ENCODE measurements around the gene OOEP. TPM values are rescaled to one million over a fixed set of nuclear protein-coding genes. Genes with fewer than 3 reads are reported as not detected.

Gene OOEP
- polyA plus RNA-seq, 1 donor from 2014 or later, result 0.79 TPM

DNA sequence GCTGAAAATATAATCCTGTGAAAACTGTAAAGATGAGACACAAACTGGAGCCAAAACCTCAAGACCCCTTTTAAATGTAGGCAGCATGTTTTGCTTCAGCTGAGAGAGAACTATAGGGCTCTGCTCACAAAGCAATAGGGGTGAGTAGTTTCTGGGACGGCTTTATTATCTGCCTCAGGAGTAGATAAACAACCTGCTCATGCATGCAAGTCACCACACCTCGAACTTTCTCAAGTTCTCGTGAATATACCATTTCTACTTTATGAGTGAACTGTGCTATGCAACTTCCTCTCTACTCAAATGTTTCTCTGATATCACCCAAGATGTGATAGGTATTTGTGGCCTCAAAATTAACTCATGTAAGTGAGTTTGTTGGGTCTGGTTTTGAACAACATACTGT lies 7.5 kb upstream of the OOEP start:
- Mint-ChIP-seq H3K4me3 (no peak overlapping the region), H3K9me3 (peaks cover 0 to 2% (median 0%) of the 10 kb centered on the region in 3 donors), H3K4me1 (peaks cover 0 to 4% (median 0%) of the 10 kb centered on the region in 3 donors), H3K27ac (no peak overlapping the region), H3K27me3 (no peaks in the 10 kb centered on the region), H3K36me3 (no peaks in the 10 kb centered on the region)

GRCh38 chr6:73375216-73375615 lies 5.5 kb upstream of the OOEP start:
- H3K27me3 Mint-ChIP-seq, result no peaks in the 10 kb centered on the region
- no peaks in the 10 kb centered on the region for H3K36me3 Mint-ChIP-seq
- peaks cover 0 to 4% (median 0%) of the 10 kb centered on the region in 3 donors for H3K4me1 Mint-ChIP-seq
- no peak overlapping the region for H3K4me3 Mint-ChIP-seq
- peaks cover 0 to 4% (median 2%) of the 10 kb centered on the region in 3 donors for H3K9me3 Mint-ChIP-seq
- no peak overlapping the region for H3K27ac Mint-ChIP-seq

DNA sequence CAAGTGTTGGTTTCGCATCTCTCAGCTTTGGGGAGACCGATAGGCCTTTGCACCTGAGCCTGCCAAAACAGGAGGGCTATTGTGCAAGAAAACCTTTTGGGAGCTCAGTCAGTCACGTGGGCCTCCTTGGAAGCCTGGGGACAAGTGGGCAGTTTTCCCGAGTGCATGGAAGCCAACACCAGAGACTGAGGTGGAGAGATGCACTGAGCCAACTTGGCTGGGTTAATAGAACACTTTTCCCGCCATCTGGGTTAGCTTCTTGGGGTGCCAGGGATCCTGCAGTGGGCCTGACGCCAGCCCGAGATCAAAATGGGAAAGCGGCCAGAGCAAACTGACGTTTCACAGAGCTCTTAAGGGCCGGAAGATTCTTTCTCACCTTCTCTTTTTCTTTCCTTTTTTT lies 2.8 kb upstream of the OOEP start:
- H3K9me3 Mint-ChIP-seq, result peaks cover 0 to 4% (median 2%) of the 10 kb centered on the region in 3 donors
- no peaks in the 10 kb centered on the region for H3K27me3 Mint-ChIP-seq
- H3K4me1 Mint-ChIP-seq, result peaks cover 0 to 4% (median 0%) of the 10 kb centered on the region in 3 donors
- H3K27ac Mint-ChIP-seq, result no peak overlapping the region
- no peaks in the 10 kb centered on the region for H3K36me3 Mint-ChIP-seq
- H3K4me3 Mint-ChIP-seq, result no peak overlapping the region

GRCh38 chr6:73371984-73372383 lies 2.3 kb upstream of the OOEP start:
- H3K4me1 Mint-ChIP-seq, result peaks cover 0 to 2% (median 0%) of the 10 kb centered on the region in 3 donors

GRCh38 chr6:73369157-73369556 lies 540 bp downstream of the OOEP start:
- Mint-ChIP-seq H3K4me1 (no peaks in the 10 kb centered on the region), H3K27me3 (peaks cover 3% of the 10 kb centered on the region), H3K36me3 (no peaks in the 10 kb centered on the region), H3K4me3 (no peak overlapping the region), H3K9me3 (peaks cover 0 to 4% (median 2%) of the 10 kb centered on the region in 3 donors), H3K27ac (no peak overlapping the region)

More at GRCh38 chr6:73371984-73372383, 2.3 kb upstream of the OOEP start:
- Mint-ChIP-seq H3K4me3 (no peak overlapping the region), H3K27me3 (no peaks in the 10 kb centered on the region), H3K36me3 (no peaks in the 10 kb centered on the region), H3K9me3 (peaks cover 0 to 4% (median 2%) of the 10 kb centered on the region in 3 donors), H3K27ac (no peak overlapping the region)

DNA sequence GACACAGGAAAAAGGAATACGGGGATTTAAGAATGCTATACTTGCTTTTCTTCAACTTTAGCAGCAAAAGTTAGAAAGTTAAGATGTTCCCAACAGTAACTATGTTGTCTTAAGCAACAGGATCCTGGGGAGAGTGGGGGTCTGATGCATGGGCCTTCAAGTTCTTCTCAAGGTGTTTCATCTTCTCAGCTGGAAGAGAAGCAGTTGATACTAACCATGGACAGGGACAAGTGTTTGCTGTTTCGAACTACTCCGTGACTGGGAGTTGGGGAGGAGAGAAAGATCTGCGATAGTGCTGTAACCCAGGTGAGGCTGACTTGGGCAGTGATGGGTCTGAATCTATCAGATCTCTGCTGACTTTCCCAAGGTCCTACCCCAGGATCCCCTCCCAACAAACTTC lies 1.0 kb downstream of the OOEP start:
- H3K4me3 Mint-ChIP-seq, result no peak overlapping the region
- peaks cover 3% of the 10 kb centered on the region for H3K27me3 Mint-ChIP-seq
- H3K4me1 Mint-ChIP-seq, result no peaks in the 10 kb centered on the region
- H3K9me3 Mint-ChIP-seq, result peaks cover 0 to 4% (median 2%) of the 10 kb centered on the region in 3 donors
- no peak overlapping the region for H3K27ac Mint-ChIP-seq
- no peaks in the 10 kb centered on the region for H3K36me3 Mint-ChIP-seq

DNA sequence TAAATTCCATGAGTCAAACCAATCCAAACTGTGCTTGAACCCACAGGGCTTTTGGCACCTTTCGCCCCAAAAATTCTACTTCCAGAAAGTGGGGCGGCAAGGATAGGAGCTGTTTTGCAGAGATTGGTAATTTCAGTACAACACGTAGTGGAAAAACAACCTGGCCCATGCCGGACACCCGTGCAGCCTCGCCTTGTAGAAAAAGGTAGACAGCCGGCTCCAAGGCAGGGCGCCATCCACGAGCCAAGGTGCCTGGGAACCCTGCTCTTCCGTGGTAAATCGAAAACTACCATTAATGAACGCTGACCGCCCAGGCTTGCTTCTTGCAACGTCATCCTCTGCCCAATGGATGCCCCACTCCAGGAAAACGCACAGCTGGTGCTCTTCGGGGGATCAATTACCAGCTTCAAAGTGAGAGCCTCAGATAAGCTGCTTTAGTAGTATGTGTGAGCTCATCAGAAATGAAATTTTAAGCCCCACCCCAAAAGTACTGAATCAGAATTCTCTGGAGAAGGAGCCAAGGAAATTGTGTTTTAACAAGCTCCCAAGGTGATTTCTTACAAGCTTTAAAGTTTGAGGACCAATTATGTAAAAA lies 1.8 kb downstream of the OOEP start:
- Mint-ChIP-seq H3K4me3 (no peak overlapping the region), H3K9me3 (peaks cover 0 to 4% (median 0%) of the 10 kb centered on the region in 3 donors), H3K36me3 (no peaks in the 10 kb centered on the region), H3K27ac (no peak overlapping the region), H3K4me1 (no peaks in the 10 kb centered on the region), H3K27me3 (peaks cover 3% of the 10 kb centered on the region)

- Mint-ChIP-seq H3K36me3 (no peaks in the 10 kb centered on the region), H3K9me3 (no peaks in the 10 kb centered on the region), H3K4me1 (no peaks in the 10 kb centered on the region), H3K27ac (no peak overlapping the region), H3K4me3 (no peak overlapping the region), H3K27me3 (peaks cover 4% of the 10 kb centered on the region)
These were observed 5.1 kb downstream of the OOEP start for GRCh38 chr6:73364549-73364948.

GRCh38 chr6:73364121-73364520 lies 5.6 kb downstream of the OOEP start:
- Mint-ChIP-seq H3K4me3 (no peak overlapping the region), H3K4me1 (no peaks in the 10 kb centered on the region), H3K9me3 (no peaks in the 10 kb centered on the region), H3K36me3 (no peaks in the 10 kb centered on the region), H3K27ac (no peak overlapping the region), H3K27me3 (peaks cover 7% of the 10 kb centered on the region)

DNA sequence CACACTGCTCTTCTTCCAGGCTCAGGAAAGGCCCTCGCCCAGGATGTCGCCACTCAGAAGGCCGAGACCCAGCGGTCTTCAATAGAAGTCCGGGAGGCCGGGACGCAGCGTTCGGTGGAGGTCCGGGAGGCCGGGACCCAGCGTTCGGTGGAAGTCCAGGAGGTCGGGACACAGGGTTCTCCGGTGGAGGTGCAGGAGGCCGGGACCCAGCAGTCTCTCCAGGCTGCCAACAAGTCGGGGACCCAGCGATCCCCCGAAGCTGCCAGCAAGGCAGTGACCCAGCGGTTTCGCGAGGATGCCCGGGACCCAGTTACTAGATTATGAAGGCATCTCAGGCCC lies 6.2 kb downstream of the OOEP start:
- H3K9me3 Mint-ChIP-seq, result no peaks in the 10 kb centered on the region

DNA sequence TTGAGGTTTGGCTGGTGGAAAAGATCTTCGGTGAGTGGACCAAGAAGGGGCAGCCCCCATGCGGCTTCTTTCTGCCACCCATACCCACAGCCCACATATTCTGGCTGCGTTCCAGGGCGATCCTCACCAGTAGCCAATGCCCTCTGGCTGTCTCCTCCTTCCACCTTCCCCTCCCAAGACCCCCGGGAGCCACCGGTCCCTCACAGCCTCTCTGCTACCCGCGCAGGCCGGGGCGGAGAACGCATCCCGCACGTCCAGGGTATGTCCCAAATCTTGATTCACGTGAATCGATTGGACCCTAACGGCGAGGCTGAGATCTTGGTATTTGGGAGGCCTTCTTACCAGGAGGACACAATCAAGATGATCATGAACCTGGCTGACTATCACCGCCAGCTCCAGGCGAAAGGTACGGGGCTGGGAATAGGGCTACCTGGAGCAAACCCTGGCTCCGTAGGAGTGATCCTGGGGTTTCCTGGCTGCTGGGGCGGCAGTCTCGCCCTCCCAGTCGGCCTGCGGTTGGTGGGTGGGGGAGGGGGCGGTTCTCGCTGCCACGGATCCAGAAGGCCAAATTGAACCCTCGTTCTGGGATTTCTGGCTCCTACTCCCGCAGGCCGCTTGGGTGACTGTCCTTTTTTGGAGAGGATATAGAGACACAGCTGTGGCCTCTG lies 6.7 kb downstream of the OOEP start:
- Mint-ChIP-seq H3K27ac (no peak overlapping the region), H3K4me1 (no peaks in the 10 kb centered on the region), H3K4me3 (no peak overlapping the region), H3K27me3 (peaks cover 7% of the 10 kb centered on the region), H3K9me3 (no peaks in the 10 kb centered on the region), H3K36me3 (no peaks in the 10 kb centered on the region)

More for the DNA sequence above, 6.2 kb downstream of the OOEP start:
- H3K4me3 Mint-ChIP-seq, result no peak overlapping the region
- H3K4me1 Mint-ChIP-seq, result no peaks in the 10 kb centered on the region
- no peaks in the 10 kb centered on the region for H3K36me3 Mint-ChIP-seq
- H3K27ac Mint-ChIP-seq, result no peak overlapping the region
- peaks cover 7% of the 10 kb centered on the region for H3K27me3 Mint-ChIP-seq

DNA sequence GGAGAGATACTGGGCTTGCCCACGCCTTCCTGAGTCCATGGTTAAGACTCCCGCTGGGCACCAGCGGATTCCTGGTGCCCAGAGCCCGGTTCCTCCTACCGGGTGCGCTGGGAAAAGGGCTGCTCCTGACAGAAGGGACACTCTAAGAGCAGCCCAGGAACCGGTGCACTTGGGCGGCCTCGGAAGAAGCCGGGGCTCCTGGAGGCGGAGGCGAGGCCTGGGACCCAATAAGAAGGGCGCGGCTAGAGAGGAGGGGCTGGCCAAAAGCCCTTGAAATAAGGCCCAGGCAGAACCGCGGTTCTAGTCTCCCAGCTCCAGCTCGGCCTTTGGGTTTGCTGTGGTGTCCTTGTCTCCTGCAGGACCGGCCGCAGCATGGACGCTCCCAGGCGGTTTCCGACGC lies 7.3 kb downstream of the OOEP start, which contains the start of gene KHDC3L:
Gene KHDC3L (plus strand): TSS at position 301 of the 400 bp plus-strand sequence. CDS start 72 bp downstream, at position 373.
- H3K4me1 Mint-ChIP-seq, result no peaks in the 10 kb centered on the region
- H3K36me3 Mint-ChIP-seq, result no peaks in the 10 kb centered on the region
- H3K9me3 Mint-ChIP-seq, result no peaks in the 10 kb centered on the region
- H3K4me3 Mint-ChIP-seq, result peak within 1 kb of the TSS in 1 of 4 donors; percentile 40
- H3K27me3 Mint-ChIP-seq, result peaks cover 7% of the 10 kb centered on the region
- H3K27ac Mint-ChIP-seq, result no peak within 1 kb of the TSS

DNA sequence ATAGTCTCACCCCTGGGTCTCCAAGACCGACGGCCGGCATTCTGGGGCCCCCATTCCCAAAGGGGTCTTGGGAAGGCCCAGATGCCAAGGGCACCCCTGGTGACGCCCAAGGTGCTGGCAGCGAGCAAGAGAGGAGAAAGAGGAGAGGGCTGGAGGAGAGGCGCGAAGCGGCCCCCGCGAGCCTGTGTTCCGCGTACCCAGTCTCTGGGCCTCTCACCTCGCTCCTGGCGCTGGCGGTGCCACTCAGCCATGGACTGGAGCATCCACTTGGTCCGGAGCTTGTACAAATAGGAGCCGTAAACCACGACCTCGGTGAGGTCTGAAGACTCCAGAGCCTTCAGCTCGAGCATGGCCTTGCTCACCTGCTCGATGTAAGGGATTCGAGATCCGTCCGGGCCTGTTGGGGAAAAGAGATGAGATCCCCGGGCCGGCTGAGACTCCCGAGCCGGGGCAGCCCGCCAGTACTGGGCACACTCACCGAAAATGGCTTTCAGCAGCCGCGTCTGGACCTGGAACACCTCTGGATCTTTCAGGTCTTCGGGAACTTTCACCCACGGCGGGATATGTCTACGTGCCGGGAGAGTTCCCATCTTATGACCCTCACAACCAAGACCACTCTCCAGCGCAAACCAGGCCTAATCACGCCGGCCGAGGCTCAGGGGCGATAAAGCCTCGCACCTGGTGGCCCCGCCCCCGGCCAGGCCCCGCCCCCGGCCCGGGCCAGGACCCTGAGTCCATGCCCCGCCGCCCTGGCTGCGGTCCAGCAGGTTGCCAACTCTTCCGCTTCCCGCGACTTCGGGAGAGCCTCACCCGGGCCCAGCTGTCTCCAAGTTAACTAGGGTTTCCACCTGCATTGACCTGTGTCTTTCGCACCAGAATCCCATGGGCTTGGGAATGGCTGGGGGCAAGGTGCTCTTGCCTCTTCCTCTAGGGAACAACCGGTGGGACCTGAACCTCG lies 15.8 kb downstream of the OOEP start, which contains the start of gene DPPA5:
Gene DPPA5 (minus strand): TSS at position 641 of the 958 bp plus-strand sequence. CDS start 51 bp downstream, at position 590.
- H3K9me3 Mint-ChIP-seq, result no peaks in the 10 kb centered on the region
- H3K27me3 Mint-ChIP-seq, result peaks cover 8% of the 10 kb centered on the region
- H3K4me1 Mint-ChIP-seq, result no peaks in the 10 kb centered on the region
- H3K27ac Mint-ChIP-seq, result no peak within 1 kb of the TSS
- peaks cover 4% of the 10 kb centered on the region for H3K36me3 Mint-ChIP-seq
- H3K4me3 Mint-ChIP-seq, result no peak within 1 kb of the TSS

- Mint-ChIP-seq H3K27me3 (peaks cover 21% of the 10 kb centered on the region), H3K9me3 (no peaks in the 10 kb centered on the region), H3K4me1 (no peaks in the 10 kb centered on the region), H3K36me3 (peaks cover 4% of the 10 kb centered on the region), H3K27ac (peak overlapping the region in 1 of 3 donors; percentile 43), H3K4me3 (no peak overlapping the region)
These were observed 20.4 kb downstream of the OOEP start for GRCh38 chr6:73349311-73349710.

Measured in IgD-negative memory B cell (primary cell).